ENCODE results near the gene CPS1. TPM values are rescaled to one million over a fixed set of nuclear protein-coding genes. Genes with fewer than 3 reads are reported as not detected.

Gene CPS1
- total and polyA plus RNA-seq, 2 of the 8 experiments (the other 6 are each of a cell fraction or from before 2014, with no cell fraction given): 7.9 to 15.7 TPM

- Histone ChIP-seq H2BK12ac (ENCODE audit: low read depth, low read length) (no peak overlapping the region), H2BK5ac (ENCODE audit: low read depth, low read length) (no peak overlapping the region), H3K27me3 (replicated peaks in 1 of 4; ENCODE audit: control insufficient read depth in 3 of 4, extremely low read depth in 1 of 4, insufficient read depth in 3 of 4, low read length in 3 of 4) (no peaks in the 10 kb centered on the region), H2BK15ac (ENCODE audit: low read length) (no peak overlapping the region), H4K20me1 (replicated peaks in 1 of 2; ENCODE audit: control insufficient read depth in 1 of 2, insufficient read depth in 2 of 2, low read length in 2 of 2) (no peaks in the 10 kb centered on the region), H3K27ac (ENCODE audit: low read depth, low read length) (no peak overlapping the region), H2AK5ac (ENCODE audit: low read depth, low read length) (no peak overlapping the region), H3K4me3 (ENCODE audit: extremely low read depth in 1 of 4, insufficient read depth in 2 of 4, low read depth in 3 of 4, low read length in 4 of 4) (no peak overlapping the region), H3K23ac (ENCODE audit: insufficient read length) (no peak overlapping the region), H2BK120ac (replicated peaks; ENCODE audit: low read depth, low read length) (no peak overlapping the region), H2AFZ (ENCODE audit: low read length) (no peak overlapping the region; the same call in 1 of the 2 replicates), H3K9ac (replicated peaks in 1 of 4; ENCODE audit: extremely low read depth in 1 of 4, low read depth in 3 of 4, low read length in 3 of 4) (no peak overlapping the region; a peak in 1 of 7 replicates), H3K4ac (replicated peaks; ENCODE audit: insufficient read length, low read depth, low read length) (no peak overlapping the region), H3K36me3 (ENCODE audit: control insufficient read depth in 2 of 4, insufficient read depth in 4 of 4, low read length in 3 of 4) (no peaks in the 10 kb centered on the region), H3K14ac (ENCODE audit: insufficient read length) (no peak overlapping the region), H3K4me1 (replicated peaks in 1 of 4; ENCODE audit: control insufficient read depth in 3 of 4, insufficient read depth in 4 of 4, low read length in 3 of 4) (peaks cover 0 to 11% (median 8%) of the 10 kb centered on the region in 4 experiments; a peak in 5 of 7 replicates), H3K4me2 (ENCODE audit: insufficient read depth in 1 of 2, low read depth in 2 of 2, low read length in 2 of 2) (no peak overlapping the region), H4K91ac (replicated peaks; ENCODE audit: insufficient read length, low read length) (no peak overlapping the region), H4K5ac (ENCODE audit: insufficient read length, low read depth, low read length) (no peak overlapping the region), H2BK20ac (ENCODE audit: low read length) (no peak overlapping the region), H3K79me1 (ENCODE audit: low read depth, low read length) (no peaks in the 10 kb centered on the region), H4K8ac (ENCODE audit: extremely low read depth, insufficient read depth, low read length) (no peak overlapping the region), H3K23me2 (ENCODE audit: low read depth, low read length) (no peaks in the 10 kb centered on the region), H3K9me3 (ENCODE audit: insufficient read depth in 2 of 2, low read depth in 1 of 2, low read length in 1 of 2) (no peaks in the 10 kb centered on the region), H3K56ac (replicated peaks; ENCODE audit: insufficient read length, low read depth, low read length) (no peak overlapping the region), H3K79me2 (ENCODE audit: control insufficient read depth in 1 of 2, insufficient read depth in 2 of 2, low read length in 2 of 2) (no peaks in the 10 kb centered on the region), H3K18ac (ENCODE audit: extremely low read depth, low read length) (no peak overlapping the region)
- ChIA-PET CTCF (ENCODE audit: partially characterized antibody) (no interaction called here), POLR2A (ENCODE audit: partially characterized antibody) (no interaction called here)
- TF ChIP-seq NANOG (IDR thresholded peaks at IDR 0.05; ENCODE audit: insufficient read depth, low read depth, low read length, poor library complexity, severe bottlenecking): no peak
- no peak for TF ChIP-seq BCL11A (IDR thresholded peaks at IDR 0.05; ENCODE audit: low read depth in 2 of 2, low read length in 2 of 2)
- TF ChIP-seq SP4 (IDR thresholded peaks at IDR 0.05; ENCODE audit: low read length): no peak
- TF ChIP-seq SIX5 (IDR thresholded peaks at IDR 0.05; ENCODE audit: low read depth, low read length): no peak
- TF ChIP-seq CBX8 (IDR thresholded peaks at IDR 0.05; ENCODE audit: borderline replicate concordance, low read depth, low read length): no peak
- no peak for TF ChIP-seq BRCA1 (IDR thresholded peaks at IDR 0.05; ENCODE audit: low read depth, low read length)
- no peak for TF ChIP-seq JUND (IDR thresholded peaks at IDR 0.05; ENCODE audit: low read length)
- TF ChIP-seq CBX5 (IDR thresholded peaks at IDR 0.05; ENCODE audit: low read depth, low read length): no peak
- no peak for TF ChIP-seq SUZ12 (IDR thresholded peaks at IDR 0.05; ENCODE audit: low read length)
- TF ChIP-seq KDM1A (IDR thresholded peaks at IDR 0.05; ENCODE audit: borderline replicate concordance, low read length): no peak
- no peak for FAIRE-seq
- 86% methylated on average over 5 of the region's 5 CpGs; no CpG with 5 or more reads in 1 of the 2 experiments for WGBS, 2 experiments (ENCODE audit: extremely low coverage in 1 of 2, insufficient coverage in 1 of 2, insufficient read length in 1 of 2, insufficient replicate concordance in 2 of 2, low coverage in 1 of 2, low lambda C conversion rate in 2 of 2, missing lambda C conversion rate in 1 of 2)
- DNase-seq (ENCODE audit: low read depth in 1 of 2, low spot score in 2 of 2): no peak
These were observed 16.6 kb upstream of the CPS1 start for GRCh38 chr2:210539578-210540416.
